Panc1 (cell line): Measurements from ENCODE around the gene CYB5R3. TPM values are rescaled to one million over a fixed set of nuclear protein-coding genes. Genes with fewer than 3 reads are reported as not detected.
"Not testable (repeated sequence)": the region's sequence is repeated elsewhere in the genome, so short reads cannot be mapped to it uniquely, and the experiment has no call there.

Experiments
- ATAC-seq: fragments of 200-7000 bp; cut with Tn5 transposase; 2 replicates; pipeline ENCODE4 v1.9.1; 2020; ENCODE audit warnings: mild to moderate bottlenecking, moderate library complexity
- BruUV-seq: library from RNA; stranded (reverse); fragments of 400-500 nt; replicated peaks from 2 replicates; lab custom pipeline; 2021; lab: Mats Ljungman, UMichigan
- CTCF ChIA-PET: fragments of 300-600 bp; sonication (Branson Sonifier 250); formaldehyde crosslinking; loops from one replicate; lab custom pipeline; 2022; ENCODE audit warnings: antibody characterized with exemption; lab: Charles Lee
- POLR2A ChIA-PET: fragments of 300-600 bp; sonication (Branson Sonifier 250); formaldehyde crosslinking; loops from one replicate; lab custom pipeline; 2022; ENCODE audit warnings: antibody characterized with exemption; lab: Charles Lee
- DNase-seq: peaks from one replicate; pipeline ENCODE4 v3.0.0-alpha.2; 2010; ENCODE audit warnings: low read depth, low spot score
- H3K27ac ChIP-seq: 2 replicates; pipeline ENCODE4 v1.5.1; 2011; ENCODE audit warnings: mild to moderate bottlenecking, low read length, inconsistent platforms
- H3K27me3 ChIP-seq: fragments of 200-500 bp; sonication (Bioruptor generic); 2 replicates; pipeline ENCODE4 v1.6.0; 2014; ENCODE audit warnings: low read length, inconsistent platforms; ENCODE audit not compliant: control insufficient read depth, insufficient read depth
- H3K36me3 ChIP-seq: fragments of 200-500 bp; sonication (Bioruptor generic); 2 replicates; pipeline ENCODE4 v1.5.1; 2014; ENCODE audit warnings: inconsistent platforms, mild to moderate bottlenecking, low read length, moderate library complexity; ENCODE audit not compliant: control insufficient read depth, insufficient read depth
- H3K4me1 ChIP-seq: 2 replicates; pipeline ENCODE4 v1.5.1; 2011; ENCODE audit warnings: inconsistent platforms, mild to moderate bottlenecking, low read length, moderate library complexity; ENCODE audit not compliant: control insufficient read depth, insufficient read depth
- H3K4me3 ChIP-seq, 2 experiments: 2 replicates each; pipeline ENCODE4 v1.5.1; 2011 to 2012; ENCODE audit warnings: low read depth in 2 of 2, low read length in 2 of 2, mild to moderate bottlenecking in 2 of 2, inconsistent platforms in 1 of 2, moderate library complexity in 1 of 2
- H3K9me3 ChIP-seq: fragments of 200-500 bp; sonication (Bioruptor generic); 2 replicates; pipeline ENCODE4 v1.5.1; 2014; ENCODE audit warnings: low read depth, mild to moderate bottlenecking, inconsistent platforms, low read length, moderate library complexity; ENCODE audit not compliant: control insufficient read depth, insufficient read depth
- POLR2AphosphoS5 ChIP-seq: IDR thresholded peaks from 2 replicates; pipeline ENCODE4 v1.6.1; 2012; ENCODE audit warnings: mild to moderate bottlenecking, low read depth, low read length, moderate library complexity
- SIN3A ChIP-seq: IDR thresholded peaks from 2 replicates; pipeline ENCODE4 v1.6.1; 2012; ENCODE audit warnings: low read depth, mild to moderate bottlenecking, low read length, moderate library complexity, borderline replicate concordance; ENCODE audit not compliant: insufficient read depth
- TCF7L2 ChIP-seq: IDR thresholded peaks from 2 replicates; pipeline ENCODE4 v1.6.1; 2011; ENCODE audit warnings: mild to moderate bottlenecking, low read depth, low read length, inconsistent platforms
- in situ Hi-C: cut with HindIII; loops from 2 replicates; pipeline ENCODE4 v1.10.0; 2016; ENCODE audit warnings: low sequenced_read_pairs, low pct_unique_long_range_greater_than_20kb
- intact Hi-C: fragments of 100-400 bp; cut with micrococcal nuclease; formaldehyde crosslinking; loops from one replicate; pipeline ENCODE4 v1.10.0; 2022; ENCODE audit not compliant: unreplicated experiment
- total RNA-seq: library from RNA; stranded (reverse); gene quantifications from one replicate; pipeline ENCODE4 v1.2.1, GENCODE V29; 2021; ENCODE audit not compliant: unreplicated experiment
- TF ChIP-seq, protein P1 (sequence below): fragments of 450-650 bp; IDR thresholded peaks from 2 replicates; pipeline ENCODE4 v1.5.1; 2017; ENCODE audit warnings: mild to moderate bottlenecking
- TF ChIP-seq, protein P2 (sequence below), 2 experiments: IDR thresholded peaks; 2 replicates each; pipeline ENCODE4 v1.6.1; 2011 to 2012; ENCODE audit warnings: low read depth in 2 of 2, control low read depth in 1 of 2, low read length in 1 of 2, mild to moderate bottlenecking in 1 of 2, moderate library complexity in 1 of 2; ENCODE audit not compliant: insufficient read depth in 1 of 2

Gene CYB5R3
- total RNA-seq, 1 experiment from 2014 or later: 102 TPM

DNA sequence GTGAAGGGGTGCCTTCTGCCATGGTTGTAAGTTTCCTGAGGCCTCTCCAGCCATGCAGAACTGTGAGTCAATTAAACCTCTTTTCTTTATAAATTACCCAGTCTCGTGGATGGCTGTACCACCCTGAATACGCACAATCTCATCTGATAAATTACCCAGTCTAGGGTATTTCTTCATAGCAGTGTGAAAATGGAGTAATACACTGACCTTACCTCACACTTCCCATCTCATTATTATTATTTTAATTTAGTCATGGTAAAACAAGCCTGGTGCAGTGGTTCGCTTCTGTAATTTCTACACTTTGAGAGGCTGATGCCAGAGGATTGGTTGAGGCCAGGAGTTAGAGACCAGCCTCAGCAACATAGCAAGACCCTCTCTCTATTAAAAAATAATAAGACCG lies 30.5 kb upstream of the CYB5R3 start:
- H3K27ac ChIP-seq: no peak overlapping the region
- BruUV-seq: no TSS peak

DNA sequence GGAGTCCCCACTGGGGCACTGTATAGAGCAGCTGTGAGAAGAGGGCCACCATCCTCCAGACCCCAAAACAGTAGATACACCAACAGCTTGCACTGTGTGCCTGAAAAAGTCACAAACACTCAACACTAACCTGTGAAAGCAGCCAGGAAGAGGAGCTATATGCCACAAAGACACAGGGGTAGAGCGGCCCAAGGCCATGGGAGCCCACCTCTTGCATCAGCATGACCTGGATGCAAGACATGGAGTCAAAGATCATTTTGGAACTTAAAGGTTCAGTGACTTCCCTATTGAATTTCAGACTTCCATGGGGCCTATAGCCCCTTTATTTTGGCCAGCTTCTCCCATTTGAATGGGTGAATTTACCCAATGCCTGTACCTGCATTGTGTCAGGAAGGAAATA lies 29.7 kb upstream of the CYB5R3 start:
- intact Hi-C loops (no loop called here), in situ Hi-C loops (no loop called here)
- H3K27ac ChIP-seq: no peak overlapping the region
- ChIA-PET CTCF (no interaction called here), POLR2A (no interaction called here)
- DNase-seq (no peak), ATAC-seq (no peak)
- H3K9me3 ChIP-seq: no peaks in the 10 kb centered on the region
- H3K4me1 ChIP-seq: no peaks in the 10 kb centered on the region
- TF ChIP-seq SIN3A (no peak), TCF7L2 (no peak), POLR2AphosphoS5 (no peak)
- TF ChIP-seq, protein P1, sequence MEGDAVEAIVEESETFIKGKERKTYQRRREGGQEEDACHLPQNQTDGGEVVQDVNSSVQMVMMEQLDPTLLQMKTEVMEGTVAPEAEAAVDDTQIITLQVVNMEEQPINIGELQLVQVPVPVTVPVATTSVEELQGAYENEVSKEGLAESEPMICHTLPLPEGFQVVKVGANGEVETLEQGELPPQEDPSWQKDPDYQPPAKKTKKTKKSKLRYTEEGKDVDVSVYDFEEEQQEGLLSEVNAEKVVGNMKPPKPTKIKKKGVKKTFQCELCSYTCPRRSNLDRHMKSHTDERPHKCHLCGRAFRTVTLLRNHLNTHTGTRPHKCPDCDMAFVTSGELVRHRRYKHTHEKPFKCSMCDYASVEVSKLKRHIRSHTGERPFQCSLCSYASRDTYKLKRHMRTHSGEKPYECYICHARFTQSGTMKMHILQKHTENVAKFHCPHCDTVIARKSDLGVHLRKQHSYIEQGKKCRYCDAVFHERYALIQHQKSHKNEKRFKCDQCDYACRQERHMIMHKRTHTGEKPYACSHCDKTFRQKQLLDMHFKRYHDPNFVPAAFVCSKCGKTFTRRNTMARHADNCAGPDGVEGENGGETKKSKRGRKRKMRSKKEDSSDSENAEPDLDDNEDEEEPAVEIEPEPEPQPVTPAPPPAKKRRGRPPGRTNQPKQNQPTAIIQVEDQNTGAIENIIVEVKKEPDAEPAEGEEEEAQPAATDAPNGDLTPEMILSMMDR: no peak
- TF ChIP-seq, protein P2, sequence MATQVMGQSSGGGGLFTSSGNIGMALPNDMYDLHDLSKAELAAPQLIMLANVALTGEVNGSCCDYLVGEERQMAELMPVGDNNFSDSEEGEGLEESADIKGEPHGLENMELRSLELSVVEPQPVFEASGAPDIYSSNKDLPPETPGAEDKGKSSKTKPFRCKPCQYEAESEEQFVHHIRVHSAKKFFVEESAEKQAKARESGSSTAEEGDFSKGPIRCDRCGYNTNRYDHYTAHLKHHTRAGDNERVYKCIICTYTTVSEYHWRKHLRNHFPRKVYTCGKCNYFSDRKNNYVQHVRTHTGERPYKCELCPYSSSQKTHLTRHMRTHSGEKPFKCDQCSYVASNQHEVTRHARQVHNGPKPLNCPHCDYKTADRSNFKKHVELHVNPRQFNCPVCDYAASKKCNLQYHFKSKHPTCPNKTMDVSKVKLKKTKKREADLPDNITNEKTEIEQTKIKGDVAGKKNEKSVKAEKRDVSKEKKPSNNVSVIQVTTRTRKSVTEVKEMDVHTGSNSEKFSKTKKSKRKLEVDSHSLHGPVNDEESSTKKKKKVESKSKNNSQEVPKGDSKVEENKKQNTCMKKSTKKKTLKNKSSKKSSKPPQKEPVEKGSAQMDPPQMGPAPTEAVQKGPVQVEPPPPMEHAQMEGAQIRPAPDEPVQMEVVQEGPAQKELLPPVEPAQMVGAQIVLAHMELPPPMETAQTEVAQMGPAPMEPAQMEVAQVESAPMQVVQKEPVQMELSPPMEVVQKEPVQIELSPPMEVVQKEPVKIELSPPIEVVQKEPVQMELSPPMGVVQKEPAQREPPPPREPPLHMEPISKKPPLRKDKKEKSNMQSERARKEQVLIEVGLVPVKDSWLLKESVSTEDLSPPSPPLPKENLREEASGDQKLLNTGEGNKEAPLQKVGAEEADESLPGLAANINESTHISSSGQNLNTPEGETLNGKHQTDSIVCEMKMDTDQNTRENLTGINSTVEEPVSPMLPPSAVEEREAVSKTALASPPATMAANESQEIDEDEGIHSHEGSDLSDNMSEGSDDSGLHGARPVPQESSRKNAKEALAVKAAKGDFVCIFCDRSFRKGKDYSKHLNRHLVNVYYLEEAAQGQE (IDR thresholded peaks at IDR 0.05; ENCODE audit: insufficient read depth in 1 of 2, low read depth in 2 of 2, low read length in 1 of 2): no peak
- H3K27me3 ChIP-seq: no peaks in the 10 kb centered on the region
- no TSS peak for BruUV-seq
- H3K36me3 ChIP-seq: no peaks in the 10 kb centered on the region
- no peak overlapping the region for H3K4me3 ChIP-seq

More for the DNA sequence above, 30.5 kb upstream of the CYB5R3 start:
- Histone ChIP-seq H3K9me3 (no peaks in the 10 kb centered on the region), H3K36me3 (no peaks in the 10 kb centered on the region), H3K27me3 (no peaks in the 10 kb centered on the region), H3K4me3 (no peak overlapping the region), H3K4me1 (no peaks in the 10 kb centered on the region)
- in situ Hi-C loops (no loop called here), intact Hi-C loops (no loop called here)
- ChIA-PET POLR2A (no interaction called here), CTCF (no interaction called here)
- TF ChIP-seq TCF7L2 (no peak), POLR2AphosphoS5 (no peak), SIN3A (no peak)
- TF ChIP-seq, protein P2 (IDR thresholded peaks at IDR 0.05; ENCODE audit: insufficient read depth in 1 of 2, low read depth in 2 of 2, low read length in 1 of 2): no peak
- TF ChIP-seq, protein P1: no peak
- ATAC-seq (no peak), DNase-seq (no peak)

DNA sequence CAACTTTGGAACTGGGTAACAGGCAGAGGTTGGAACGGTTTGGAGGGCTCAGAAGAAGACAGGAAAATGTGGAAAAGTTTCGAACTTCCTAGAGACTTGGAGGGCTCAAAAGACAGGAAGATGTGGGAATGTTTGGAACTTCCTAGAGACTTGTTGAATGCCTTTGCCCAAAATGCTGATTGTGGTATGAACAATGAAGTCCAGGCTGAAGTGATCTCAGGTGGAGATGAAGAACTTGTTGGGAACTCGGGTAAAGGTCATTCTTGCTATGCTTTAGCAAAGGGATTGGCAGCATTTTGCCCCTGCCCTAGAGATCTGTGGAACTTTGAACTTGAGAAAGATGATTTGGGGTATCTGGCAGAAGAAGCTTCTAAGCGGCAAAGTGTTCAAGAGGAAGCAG lies 28.7 kb upstream of the CYB5R3 start:
- H3K9me3 ChIP-seq, BruUV-seq, intact Hi-C loops, H3K36me3 ChIP-seq, H3K4me3 ChIP-seq, H3K27me3 ChIP-seq, POLR2A ChIA-PET, DNase-seq, H3K27ac ChIP-seq, in situ Hi-C loops, CTCF ChIA-PET, H3K4me1 ChIP-seq, ATAC-seq: not testable (repeated sequence)
